Neural cell (in vitro differentiated cells): ENCODE data around the gene C4BPB. TPM values are rescaled to one million over a fixed set of nuclear protein-coding genes. Genes with fewer than 3 reads are reported as not detected.

Experiments
- H2AFZ ChIP-seq: fragments of 200-600, 300-800 bp; sonication (generic), shearing (Covaris generic); 2 replicates; pipeline ENCODE4 v1.6.0; 2014; ENCODE audit warnings: low read depth, mild to moderate bottlenecking, antibody characterized with exemption, low read length, moderate library complexity
- H3F3A ChIP-seq: fragments of 200-600 bp; shearing (Covaris generic); 2 replicates; pipeline ENCODE4 v1.6.1; 2016; ENCODE audit warnings: mild to moderate bottlenecking, moderate library complexity, mixed read lengths, antibody characterized with exemption, low read length; ENCODE audit not compliant: insufficient read depth, poor library complexity, severe bottlenecking
- H3K27ac ChIP-seq: fragments of 200-600, 300-800 bp; sonication (generic), shearing (Covaris generic); 2 replicates; pipeline ENCODE4 v1.5.1; 2014; ENCODE audit warnings: mild to moderate bottlenecking, low read length, moderate library complexity
- H3K27me3 ChIP-seq: fragments of 300-800, 200-600 bp; sonication (generic), shearing (Covaris generic); 2 replicates; pipeline ENCODE4 v1.6.0; 2014; ENCODE audit warnings: mild to moderate bottlenecking, low read depth, low read length, moderate library complexity; ENCODE audit not compliant: insufficient read depth
- H3K36me3 ChIP-seq: fragments of 300-800, 200-600 bp; sonication (generic), shearing (Covaris generic); 2 replicates; pipeline ENCODE4 v1.5.1; 2014; ENCODE audit warnings: mild to moderate bottlenecking, antibody characterized with exemption, low read length, moderate library complexity; ENCODE audit not compliant: insufficient read depth
- H3K4me2 ChIP-seq: fragments of 300-800, 200-600 bp; sonication (generic), shearing (Covaris generic); 2 replicates; pipeline ENCODE4 v1.6.0; 2014; ENCODE audit warnings: mild to moderate bottlenecking, low read length
- H3K4me3 ChIP-seq: fragments of 300-800, 200-600 bp; sonication (generic), shearing (Covaris generic); 2 replicates; pipeline ENCODE4 v1.5.1; 2014; ENCODE audit warnings: mild to moderate bottlenecking, low read length, moderate library complexity
- H3K79me2 ChIP-seq: fragments of 200-600 bp; shearing (Covaris generic); replicated peaks from 2 replicates; pipeline ENCODE4 v1.6.0; 2014; ENCODE audit warnings: mild to moderate bottlenecking, low read length, moderate library complexity; ENCODE audit not compliant: insufficient read depth
- H3K9ac ChIP-seq: fragments of 300-800, 200-600 bp; sonication (generic), shearing (Covaris generic); 2 replicates; pipeline ENCODE4 v1.6.1; 2016; ENCODE audit warnings: mild to moderate bottlenecking, low read length, mixed read lengths
- H3K9me2 ChIP-seq: fragments of 200-600 bp; shearing (Covaris generic); 2 replicates; pipeline ENCODE4 v1.6.1; 2016; ENCODE audit warnings: mild to moderate bottlenecking, low read length, mixed read lengths; ENCODE audit not compliant: insufficient read depth
- H3K9me3 ChIP-seq: fragments of 200-600, 300-800 bp; sonication (generic), shearing (Covaris generic); 2 replicates; pipeline ENCODE4 v1.6.1; 2016; ENCODE audit warnings: mild to moderate bottlenecking, mixed run types, low read length, moderate library complexity, mixed read lengths
- H4K20me1 ChIP-seq: fragments of 200-600 bp; shearing (Covaris generic); 2 replicates; pipeline ENCODE4 v1.6.1; 2016; ENCODE audit warnings: mild to moderate bottlenecking, mixed run types; ENCODE audit not compliant: insufficient read depth
- CTCF ChIP-seq: fragments of 450-650 bp; IDR thresholded peaks from 2 replicates; pipeline ENCODE4 v1.5.1; 2014; ENCODE audit warnings: antibody characterized with exemption, mild to moderate bottlenecking, moderate library complexity; ENCODE audit not compliant: poor library complexity, severe bottlenecking
- EP300 ChIP-seq: fragments of 450-650 bp; conservative IDR thresholded peaks from 2 replicates; pipeline ENCODE4 v1.6.1; 2014; ENCODE audit warnings: antibody characterized with exemption, mild to moderate bottlenecking, moderate library complexity; ENCODE audit not compliant: poor library complexity, severe bottlenecking
- EZH2 ChIP-seq: fragments of 200-600, 300-800 bp; shearing (Covaris generic), sonication (generic); IDR thresholded peaks from 2 replicates; pipeline ENCODE4 v1.6.1; 2014; ENCODE audit warnings: antibody characterized with exemption, low read length, borderline replicate concordance, mild to moderate bottlenecking; ENCODE audit not compliant: insufficient read depth, poor library complexity, severe bottlenecking
- MXI1 ChIP-seq: fragments of 450-650 bp; conservative IDR thresholded peaks from 2 replicates; pipeline ENCODE4 v1.6.1; 2014; ENCODE audit warnings: antibody characterized with exemption, mild to moderate bottlenecking; ENCODE audit not compliant: poor library complexity, severe bottlenecking
- POLR2AphosphoS5 ChIP-seq: IDR thresholded peaks from 2 replicates; pipeline ENCODE4 v1.6.1; 2012
- RAD21 ChIP-seq: fragments of 450-650 bp; conservative IDR thresholded peaks from 2 replicates; pipeline ENCODE4 v1.6.1; 2014; ENCODE audit warnings: antibody characterized with exemption, mild to moderate bottlenecking, moderate library complexity
- REST ChIP-seq: IDR thresholded peaks from 2 replicates; pipeline ENCODE4 v1.6.1; 2012; ENCODE audit warnings: borderline replicate concordance
- SMC3 ChIP-seq: fragments of 450-650 bp; conservative IDR thresholded peaks from 2 replicates; pipeline ENCODE4 v1.6.1; 2014; ENCODE audit warnings: antibody characterized with exemption, mild to moderate bottlenecking, moderate library complexity; ENCODE audit not compliant: poor library complexity
- TAF1 ChIP-seq: IDR thresholded peaks from 2 replicates; pipeline ENCODE4 v1.6.1; 2012; ENCODE audit warnings: low read depth
- polyA plus RNA-seq: library from polyadenylated mRNA; depleted of rRNA; stranded (reverse); fragments of >200 nt; gene quantifications from 2 replicates; pipeline ENCODE4 v1.2.3, GENCODE V29; 2014

Gene C4BPB
- polyA plus RNA-seq, 1 donor from 2014 or later: not detected

GRCh38 chr1:207063014-207063413, 25.6 kb upstream of the C4BPB start:
- Histone ChIP-seq H3F3A (no peaks in the 10 kb centered on the region), H3K4me2 (no peak overlapping the region), H3K9me3 (no peaks in the 10 kb centered on the region), H3K27ac (no peak overlapping the region), H3K79me2 (no peaks in the 10 kb centered on the region), H4K20me1 (no peaks in the 10 kb centered on the region), H3K9ac (no peak overlapping the region), H2AFZ (no peak overlapping the region), H3K4me3 (no peak overlapping the region), H3K9me2 (no peaks in the 10 kb centered on the region), H3K36me3 (no peaks in the 10 kb centered on the region), H3K27me3 (no peaks in the 10 kb centered on the region)
- TF ChIP-seq EZH2: no peak
- no peak for TF ChIP-seq POLR2AphosphoS5
- no peak for TF ChIP-seq REST
- no peak for TF ChIP-seq TAF1
- TF ChIP-seq EP300: no peak
- no peak for TF ChIP-seq RAD21
- no peak for TF ChIP-seq CTCF
- no peak for TF ChIP-seq SMC3
- no peak for TF ChIP-seq MXI1

- no peak overlapping the region for H3K27ac ChIP-seq
- no peaks in the 10 kb centered on the region for H3K9me2 ChIP-seq
- no peaks in the 10 kb centered on the region for H3K36me3 ChIP-seq
Observed at GRCh38 chr1:207064561-207064960, 24.1 kb upstream of the C4BPB start.

More at GRCh38 chr1:207064561-207064960, 24.1 kb upstream of the C4BPB start:
- TF ChIP-seq MXI1 (no peak), REST (no peak), EZH2 (no peak), EP300 (no peak), TAF1 (no peak), CTCF (no peak), SMC3 (no peak), RAD21 (no peak), POLR2AphosphoS5 (no peak)
- Histone ChIP-seq H3K4me3 (no peak overlapping the region), H3K79me2 (no peaks in the 10 kb centered on the region), H3K9ac (no peak overlapping the region), H3K4me2 (no peak overlapping the region), H2AFZ (no peak overlapping the region), H3F3A (no peaks in the 10 kb centered on the region), H4K20me1 (no peaks in the 10 kb centered on the region), H3K27me3 (no peaks in the 10 kb centered on the region), H3K9me3 (no peaks in the 10 kb centered on the region)
